GM21423 (cell line): ENCODE measurements around the gene RCHY1.
"Not testable (repeated sequence)": the region's sequence is repeated elsewhere in the genome, so short reads cannot be mapped to it uniquely, and the experiment has no call there.

Experiments used
- ATAC-seq: cut with Tn5 transposase; IDR thresholded peaks from one replicate; pipeline ENCODE4 v1.9.1; 2021; ENCODE audit warnings: mild to moderate bottlenecking, moderate library complexity; ENCODE audit not compliant: unreplicated experiment

Gene RCHY1

DNA sequence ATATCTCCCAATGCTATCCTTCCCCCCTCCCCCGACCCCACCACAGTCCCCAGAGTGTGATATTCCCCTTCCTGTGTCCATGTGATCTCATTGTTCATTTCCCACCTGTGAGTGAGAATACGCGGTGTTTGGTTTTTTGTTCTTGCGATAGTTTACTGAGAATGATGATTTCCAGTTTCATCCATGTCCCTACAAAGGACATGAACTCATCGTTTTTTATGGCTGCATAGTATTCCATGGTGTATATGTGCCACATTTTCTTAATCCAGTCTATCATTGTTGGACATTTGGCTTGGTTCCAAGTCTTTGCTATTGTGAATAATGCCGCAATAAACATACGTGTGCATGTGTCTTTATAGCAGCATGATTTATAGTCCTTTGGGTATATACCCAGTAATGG, 5.2 kb upstream of the RCHY1 start:
- ATAC-seq = not testable (repeated sequence)

DNA sequence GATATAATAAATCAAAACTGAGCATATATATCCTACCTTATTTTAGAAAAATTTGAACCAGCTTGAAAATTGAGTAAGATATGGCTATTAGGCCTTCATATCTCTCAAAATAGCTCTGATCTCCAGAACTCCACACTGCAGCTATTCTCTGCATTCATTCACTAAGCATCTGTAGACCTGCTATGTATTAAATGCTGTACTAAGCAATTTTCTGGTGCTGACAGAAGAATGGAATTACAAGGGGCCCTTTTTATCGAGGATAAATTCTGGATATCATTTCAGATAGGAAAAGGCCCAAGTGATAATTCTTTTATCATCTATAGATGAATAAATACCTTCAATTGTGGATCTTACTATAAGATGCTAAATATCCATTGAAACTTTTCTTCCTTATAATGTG, 1.9 kb upstream of the RCHY1 start:
- ATAC-seq = no peak

DNA sequence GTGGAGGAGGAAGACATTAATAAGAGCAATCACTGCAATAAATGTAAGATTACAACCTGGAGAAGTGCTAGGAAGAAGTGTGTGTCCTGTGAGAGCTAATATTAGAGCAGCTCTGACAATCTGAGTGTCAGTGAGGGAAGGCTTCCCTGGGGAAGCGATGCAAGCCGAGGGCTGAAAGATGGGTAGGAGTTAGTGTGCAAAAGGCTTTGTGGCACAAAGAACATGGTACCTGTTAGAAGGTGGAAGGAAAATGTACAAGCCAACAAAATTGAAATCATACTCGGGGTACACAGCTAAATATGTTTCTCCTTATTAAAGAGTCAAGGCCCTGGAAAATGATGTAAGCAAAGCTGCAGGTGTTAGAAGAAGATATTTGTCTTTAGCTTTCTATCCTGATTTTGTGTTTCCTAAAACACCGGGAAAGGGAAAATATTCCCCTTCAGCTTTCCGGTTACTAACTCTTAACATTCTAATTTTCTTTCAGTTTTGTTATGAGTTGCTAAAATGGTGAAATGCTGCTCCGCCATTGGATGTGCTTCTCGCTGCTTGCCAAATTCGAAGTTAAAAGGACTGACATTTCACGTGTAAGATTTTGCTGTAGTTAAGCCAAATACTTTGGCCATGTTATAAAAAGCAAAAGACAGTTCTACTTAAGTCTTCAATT, 878 bp upstream of the RCHY1 start:
- no peak for ATAC-seq

DNA sequence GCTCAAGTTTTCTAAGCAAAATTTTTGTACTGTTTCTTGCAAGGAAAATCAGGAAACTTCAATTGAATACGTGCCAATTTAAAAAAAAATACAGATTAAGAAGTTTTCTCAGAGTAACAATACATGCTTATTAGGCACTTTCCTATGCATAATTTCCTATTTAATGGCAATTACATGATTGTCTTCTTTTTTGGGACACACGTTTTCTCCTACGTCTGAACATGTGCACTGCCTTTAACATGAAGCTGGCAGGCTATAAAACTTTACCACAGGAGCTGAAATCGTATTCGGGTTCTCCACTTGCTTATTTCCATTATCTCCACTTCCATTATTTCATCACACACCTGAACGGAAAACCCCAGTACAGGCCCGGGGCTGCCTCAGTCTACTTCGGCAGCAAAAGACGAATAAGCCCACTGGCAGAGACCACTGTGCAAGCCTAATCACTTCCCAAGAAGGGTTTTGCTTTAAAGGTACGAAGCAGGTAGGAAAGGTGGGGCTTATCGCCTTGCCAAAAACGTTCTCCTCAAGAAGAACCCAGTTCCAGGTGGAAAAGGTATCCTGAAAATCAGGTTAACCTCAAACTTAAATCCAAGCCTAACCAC, 575 bp downstream of the RCHY1 start:
- no peak for ATAC-seq

DNA sequence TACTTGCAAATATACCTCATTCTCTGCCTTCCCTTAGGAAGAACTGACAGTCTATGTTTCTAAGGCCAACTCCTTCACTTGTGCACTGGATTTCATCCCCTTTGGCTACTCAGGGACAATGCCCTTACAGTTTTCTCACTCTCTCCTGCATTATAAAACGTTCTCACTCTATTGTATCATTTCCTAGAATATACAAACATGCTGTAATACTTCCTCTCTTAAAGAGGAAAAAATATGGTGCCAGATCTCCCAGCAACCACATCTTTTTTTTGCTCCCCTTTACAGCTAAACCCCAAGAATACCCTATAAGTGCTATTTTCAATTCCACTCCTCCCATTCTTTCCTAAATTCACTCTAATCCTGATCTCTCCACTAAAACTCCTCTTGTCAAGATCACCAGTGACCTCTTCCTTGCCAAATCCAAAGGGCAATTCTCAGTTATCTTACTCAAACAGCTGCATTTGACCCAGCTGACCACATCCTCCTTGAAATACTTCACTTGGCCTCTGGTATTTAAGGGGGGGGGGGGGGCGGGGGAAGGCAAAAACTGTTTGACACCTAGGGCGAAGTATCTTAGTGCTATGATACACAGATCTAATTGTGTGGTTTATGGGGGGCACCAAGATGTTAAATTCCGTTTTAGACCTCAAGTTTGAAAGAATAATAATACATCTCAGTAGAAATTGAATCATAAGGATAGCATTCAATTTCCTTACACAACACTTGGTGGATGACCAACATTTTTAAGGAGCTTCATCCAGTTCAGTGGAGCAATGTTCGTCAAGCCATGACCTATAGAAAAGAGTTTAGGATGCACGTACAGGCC, 1.6 kb downstream of the RCHY1 start:
- ATAC-seq = no peak

DNA sequence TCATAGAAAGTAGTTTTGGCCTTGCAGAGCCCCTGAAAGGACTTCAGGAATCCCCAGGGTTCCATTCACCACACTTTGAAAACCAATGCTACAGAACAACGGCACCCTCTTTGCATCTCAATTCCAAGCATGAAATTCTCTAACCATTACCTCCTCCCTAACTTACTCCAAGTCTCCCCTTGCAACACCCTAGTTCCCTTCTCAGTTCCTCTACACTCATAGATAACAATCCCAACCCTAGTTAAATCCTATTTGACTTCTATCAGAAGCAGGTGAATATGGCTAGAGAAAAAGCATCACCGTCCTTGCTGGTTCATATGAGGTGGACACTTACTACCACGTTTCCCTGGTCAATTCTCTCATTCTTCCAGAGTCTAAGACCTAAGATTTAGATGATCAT, 2.4 kb downstream of the RCHY1 start:
- no peak for ATAC-seq

DNA sequence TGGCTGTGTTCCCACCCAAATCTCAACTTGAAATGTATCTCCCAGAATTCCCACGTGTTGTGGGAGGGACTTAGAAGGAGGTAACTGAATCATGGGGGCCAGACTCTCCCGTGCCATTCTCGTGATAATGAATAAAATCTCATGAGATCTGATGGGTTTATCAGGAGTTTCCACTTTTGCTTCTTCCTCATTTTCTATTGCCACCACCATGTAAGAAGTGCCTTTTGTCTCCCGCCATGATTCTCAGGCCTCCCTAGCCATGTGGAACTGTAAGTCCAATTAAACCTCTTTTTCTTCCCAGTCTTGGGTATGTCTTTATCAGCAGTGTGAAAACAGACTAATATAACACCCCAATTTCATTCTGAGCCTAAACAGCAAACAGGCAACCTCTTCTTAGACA, 4.6 kb downstream of the RCHY1 start:
- not testable (repeated sequence) for ATAC-seq

DNA sequence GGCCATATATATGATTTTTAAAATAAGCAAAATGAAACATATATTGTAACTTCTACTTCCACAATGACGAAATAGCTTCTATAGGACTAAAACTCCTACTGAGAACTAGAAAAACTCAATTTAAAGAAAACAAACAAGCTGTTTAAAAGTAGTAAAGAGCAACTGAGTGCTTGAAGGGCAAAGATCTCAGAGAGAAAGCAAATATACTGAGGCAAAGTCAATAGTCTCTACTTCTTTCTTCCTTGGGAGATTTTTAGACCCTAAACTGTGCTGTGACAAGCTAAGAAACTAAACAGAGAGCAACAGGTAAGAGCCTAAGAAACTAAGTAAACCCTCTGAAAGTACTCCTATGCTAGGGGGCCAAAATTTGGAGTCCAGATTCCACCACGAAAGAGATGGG, 8.6 kb downstream of the RCHY1 start:
- ATAC-seq = no peak

DNA sequence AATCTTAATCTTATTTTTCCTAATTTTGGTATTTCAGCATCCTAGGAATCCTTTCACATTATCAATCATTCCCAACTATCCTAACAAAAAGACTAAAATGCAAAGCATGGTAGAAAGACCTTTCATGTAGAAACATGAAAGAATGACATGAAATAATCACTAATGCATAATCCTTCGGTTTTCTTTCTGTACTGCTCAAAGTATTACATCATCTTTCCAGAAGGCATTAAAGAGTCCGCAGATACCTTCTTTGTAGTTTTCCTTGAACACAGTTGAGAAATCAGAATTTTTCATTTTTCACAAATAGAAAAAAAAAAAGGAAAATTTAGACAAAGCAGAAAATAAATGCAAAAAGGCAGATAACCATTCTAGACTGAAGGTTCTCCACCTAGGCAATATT, 11.5 kb downstream of the RCHY1 start:
- no peak for ATAC-seq

DNA sequence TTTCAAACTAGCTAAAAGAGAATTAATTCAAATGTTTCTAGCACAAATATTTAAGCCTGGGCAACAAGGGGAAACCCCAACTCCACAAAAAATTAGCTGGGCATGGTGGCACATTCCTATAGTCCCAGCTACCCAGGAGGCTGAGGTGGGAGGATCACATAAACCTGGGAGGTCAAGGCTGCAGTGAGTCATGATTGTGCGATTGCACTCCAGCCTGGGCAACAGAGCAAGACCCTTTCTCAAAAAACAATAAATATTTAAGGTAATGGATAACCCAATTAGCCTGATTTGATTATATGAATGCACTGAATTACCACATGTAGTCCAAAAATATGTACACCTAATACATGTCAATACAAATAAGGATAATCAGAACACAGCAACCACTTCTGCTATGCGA, 14.3 kb downstream of the RCHY1 start:
- ATAC-seq = no peak

DNA sequence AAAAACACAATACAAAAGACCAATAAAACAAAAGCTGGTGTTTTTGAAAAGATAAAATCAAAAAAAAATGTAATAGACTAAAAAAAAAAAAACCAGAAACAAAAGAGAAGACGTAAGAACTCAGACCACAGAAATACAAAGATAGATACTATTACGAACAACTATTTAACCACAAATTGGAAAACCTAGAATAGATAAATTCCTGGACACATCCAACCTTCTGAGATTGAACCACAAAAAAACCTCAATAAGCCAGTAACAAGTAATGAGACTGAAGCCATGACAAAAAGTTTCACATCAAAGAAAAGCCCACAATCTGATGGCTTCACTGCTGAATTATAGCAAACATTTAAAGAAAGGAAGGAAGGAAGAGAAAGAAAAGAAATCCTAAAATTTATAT, 16.2 kb downstream of the RCHY1 start:
- ATAC-seq = no peak

DNA sequence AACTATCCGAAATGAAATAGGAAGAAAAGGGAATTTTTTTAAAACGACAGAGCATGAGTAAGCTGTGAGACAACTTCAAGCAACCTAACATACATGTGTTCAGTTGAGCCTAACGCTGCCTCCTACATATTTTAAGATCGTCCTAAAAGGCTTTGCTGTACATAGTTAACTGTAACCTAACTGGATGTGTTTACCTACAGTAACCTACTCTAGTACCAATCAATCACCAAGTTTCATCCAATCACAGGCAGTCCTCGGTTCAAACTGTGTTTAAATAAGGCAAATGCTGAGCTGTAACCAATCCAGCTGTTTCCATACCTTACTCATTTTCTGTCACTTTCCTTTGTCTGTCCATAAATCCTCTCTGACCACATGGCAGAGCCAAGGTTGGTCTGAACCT, 17.1 kb downstream of the RCHY1 start:
- no peak for ATAC-seq

DNA sequence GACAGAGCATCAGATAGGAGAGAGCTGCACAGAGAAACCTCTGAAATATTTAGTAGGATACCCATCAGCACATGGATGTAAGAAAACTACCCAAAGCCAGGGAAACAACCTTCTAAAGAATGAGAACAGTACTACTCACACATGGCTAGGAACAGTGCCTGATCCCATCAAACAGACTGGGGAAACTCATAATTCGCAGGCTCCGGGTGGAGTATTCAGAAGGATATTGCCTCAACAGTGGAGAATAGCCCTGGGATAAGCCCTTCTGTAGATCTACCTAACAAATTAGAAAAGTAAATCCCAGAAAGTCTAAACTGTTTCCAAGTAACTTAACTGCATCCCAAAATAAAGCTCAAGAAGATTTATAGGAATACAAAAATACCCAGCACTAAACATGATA, 17.8 kb downstream of the RCHY1 start:
- no peak for ATAC-seq

DNA sequence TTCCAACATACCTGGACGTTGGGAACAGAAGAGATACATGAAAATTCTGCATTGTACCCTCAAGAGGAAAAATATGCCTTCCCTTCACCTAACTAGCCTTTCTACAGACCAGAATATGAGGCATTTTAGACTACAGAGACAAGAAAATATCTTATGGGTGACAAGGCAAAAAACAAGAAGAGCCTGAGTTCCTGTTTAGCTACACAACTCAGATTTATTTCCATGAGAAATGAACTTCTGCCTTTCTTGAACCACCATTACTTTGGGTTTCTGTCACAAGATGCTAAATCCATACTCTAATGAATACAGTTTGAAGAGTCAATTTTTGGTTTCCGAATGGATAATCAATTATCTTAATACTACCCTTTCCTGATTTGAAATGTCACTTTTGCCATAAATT, 18.7 kb downstream of the RCHY1 start:
- no peak for ATAC-seq

DNA sequence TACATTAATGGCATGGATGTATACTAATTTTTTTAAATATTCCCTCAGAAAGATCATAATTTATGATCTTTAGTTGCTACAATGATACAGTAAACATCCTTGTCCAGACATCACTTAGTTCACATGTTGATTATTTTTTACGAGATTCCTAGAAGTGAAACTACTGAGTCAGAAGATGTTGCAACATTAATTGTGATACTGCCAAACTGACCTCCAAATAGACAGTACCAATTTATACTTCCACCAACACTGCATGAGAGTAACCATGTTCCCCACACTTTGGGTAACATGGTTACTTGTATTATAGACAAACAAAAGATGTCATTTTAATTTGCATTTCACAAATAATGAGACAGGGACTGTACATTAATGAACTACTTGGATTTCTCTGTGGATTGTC, 19.6 kb downstream of the RCHY1 start:
- no peak for ATAC-seq

DNA sequence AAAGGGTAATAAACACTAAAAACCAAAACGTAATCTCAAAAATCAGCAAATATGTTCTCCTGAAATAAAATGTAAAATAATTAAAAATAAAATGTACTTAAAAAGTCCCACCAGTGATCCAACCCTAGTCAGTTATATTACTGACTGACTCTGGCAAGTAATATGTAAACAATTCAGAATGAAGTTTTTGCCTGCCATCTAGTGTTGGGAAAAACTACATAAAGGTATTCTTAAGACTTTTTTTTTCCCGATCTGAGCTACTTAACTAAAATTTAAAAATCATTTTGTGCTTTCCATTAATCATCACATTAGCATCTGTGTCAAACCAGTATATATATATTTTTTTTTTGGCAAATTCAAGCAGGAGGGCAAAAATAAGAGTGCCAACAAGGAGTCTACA, 24.0 kb downstream of the RCHY1 start:
- no peak for ATAC-seq

DNA sequence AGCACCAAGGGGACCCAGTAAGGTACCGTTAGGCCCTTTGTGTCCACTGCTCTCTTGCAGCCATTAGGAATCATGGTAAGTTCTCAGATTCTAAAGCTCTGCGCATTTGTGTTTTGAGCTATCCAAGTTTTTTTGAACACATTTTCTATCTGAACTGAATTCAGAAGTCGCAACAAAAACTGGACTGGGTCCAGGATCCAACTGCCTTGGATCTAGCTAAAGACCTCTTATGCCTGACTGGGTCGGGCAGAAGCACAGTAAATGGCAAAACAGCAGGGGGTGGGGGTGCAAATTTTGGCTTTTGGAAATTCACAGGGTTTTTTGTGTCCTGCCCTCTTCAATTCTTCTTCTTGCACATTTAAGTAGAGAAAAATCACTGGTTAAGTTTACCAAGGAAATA, 30.0 kb downstream of the RCHY1 start:
- ATAC-seq = no peak

DNA sequence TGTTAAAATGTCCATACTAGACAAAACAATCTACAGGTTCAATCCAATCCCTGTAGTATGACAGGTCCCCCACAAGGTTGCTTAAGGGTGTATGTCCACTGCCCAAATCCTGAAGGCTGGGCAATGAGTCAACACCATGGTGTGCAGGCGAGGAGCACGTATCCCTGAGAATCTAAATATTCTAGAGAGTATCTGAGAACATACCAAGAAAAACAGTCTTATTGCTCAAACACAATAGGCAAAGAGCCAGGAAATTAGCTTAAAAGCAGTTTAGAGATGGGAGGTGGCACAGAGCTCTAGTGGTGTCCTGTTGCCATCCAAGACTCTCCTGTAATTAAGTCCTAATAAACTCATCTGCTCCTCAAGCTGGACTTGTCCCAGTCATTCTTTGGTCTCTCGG, 37.0 kb downstream of the RCHY1 start:
- no peak for ATAC-seq

DNA sequence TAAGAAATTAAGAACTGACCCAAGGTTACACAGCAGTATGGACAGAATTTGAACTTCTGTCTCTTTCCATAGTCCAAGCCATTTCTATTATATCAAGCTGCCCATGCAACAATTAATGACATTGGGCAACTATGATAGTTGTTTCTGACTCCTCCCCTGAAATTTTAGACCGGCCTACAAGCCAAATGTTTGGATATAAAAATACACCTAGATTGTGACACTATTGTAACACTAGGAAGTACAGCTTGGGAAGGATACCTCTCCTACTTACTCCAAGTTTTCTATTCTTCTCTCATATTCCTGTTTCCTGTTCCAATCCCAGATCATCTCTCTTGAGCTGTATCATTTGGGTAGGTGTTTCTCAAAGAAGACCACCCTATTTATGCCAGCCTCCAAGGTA, 43.5 kb downstream of the RCHY1 start:
- ATAC-seq = no peak

DNA sequence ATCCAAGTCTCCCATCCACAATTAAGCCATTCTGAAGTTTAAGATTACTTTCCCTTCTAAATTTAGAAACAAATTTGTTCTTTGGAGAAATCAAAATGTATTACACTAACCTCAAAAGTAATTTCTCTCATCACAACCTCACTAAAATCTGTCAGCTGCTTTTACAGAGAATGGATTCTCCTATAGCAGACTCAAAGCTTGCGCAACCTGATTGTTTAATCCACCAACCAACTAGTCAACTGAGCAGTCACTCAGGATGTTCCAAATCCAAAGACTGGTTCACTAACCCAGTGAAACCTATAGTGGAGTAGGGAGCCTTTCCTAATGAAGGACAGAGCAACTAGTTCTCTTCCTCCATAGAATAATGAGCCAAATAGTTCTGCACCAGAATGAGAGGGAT, 44.3 kb downstream of the RCHY1 start:
- no peak for ATAC-seq

DNA sequence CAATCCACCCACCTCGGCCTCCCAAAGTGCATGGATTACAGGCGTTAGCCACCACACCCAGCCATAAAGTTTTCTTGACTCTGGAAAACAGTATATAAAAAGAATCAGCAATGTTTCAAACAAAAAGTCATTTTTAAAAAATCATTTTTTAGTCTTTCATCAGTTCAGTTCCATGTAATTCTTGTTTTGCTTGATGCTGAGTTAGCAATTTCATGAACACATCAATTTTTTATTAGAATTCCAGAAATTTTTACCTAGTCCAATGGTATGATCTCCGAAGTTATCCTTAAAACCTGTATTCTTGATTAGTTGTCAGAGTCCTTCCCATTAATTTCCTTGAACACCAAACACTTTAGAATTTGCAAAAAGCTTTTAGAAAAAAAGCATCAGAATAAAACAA, 56.8 kb downstream of the RCHY1 start:
- ATAC-seq = no peak

DNA sequence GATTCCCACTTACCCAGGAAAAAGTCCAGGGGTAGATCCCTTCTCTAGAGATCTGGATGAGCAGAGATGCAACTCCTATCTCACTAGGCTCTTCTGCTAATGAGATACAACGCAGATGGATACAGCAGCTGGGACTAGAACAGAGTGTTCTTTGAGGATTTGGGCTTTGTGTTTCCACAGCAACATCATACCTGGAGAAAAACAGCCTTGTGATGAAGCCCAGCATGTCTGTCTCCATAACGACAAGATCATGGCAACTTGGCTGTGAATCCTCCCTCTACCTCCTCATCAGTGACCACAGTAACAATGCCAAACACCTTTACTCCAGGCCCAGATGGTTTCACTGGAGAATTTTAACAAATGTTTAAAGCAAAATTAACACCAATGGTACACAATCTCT, 80.1 kb downstream of the RCHY1 start:
- ATAC-seq = no peak
